Fibroblast of upper back skin (primary cell): ENCODE data around the gene MRPL28.
"Not testable (repeated sequence)": the region's sequence is repeated elsewhere in the genome, so short reads cannot be mapped to it uniquely, and the experiment has no call there.

Experiments
- DNase-seq: peaks from one replicate; pipeline ENCODE4 v3.0.0-alpha.2; 2013

Gene MRPL28

DNA sequence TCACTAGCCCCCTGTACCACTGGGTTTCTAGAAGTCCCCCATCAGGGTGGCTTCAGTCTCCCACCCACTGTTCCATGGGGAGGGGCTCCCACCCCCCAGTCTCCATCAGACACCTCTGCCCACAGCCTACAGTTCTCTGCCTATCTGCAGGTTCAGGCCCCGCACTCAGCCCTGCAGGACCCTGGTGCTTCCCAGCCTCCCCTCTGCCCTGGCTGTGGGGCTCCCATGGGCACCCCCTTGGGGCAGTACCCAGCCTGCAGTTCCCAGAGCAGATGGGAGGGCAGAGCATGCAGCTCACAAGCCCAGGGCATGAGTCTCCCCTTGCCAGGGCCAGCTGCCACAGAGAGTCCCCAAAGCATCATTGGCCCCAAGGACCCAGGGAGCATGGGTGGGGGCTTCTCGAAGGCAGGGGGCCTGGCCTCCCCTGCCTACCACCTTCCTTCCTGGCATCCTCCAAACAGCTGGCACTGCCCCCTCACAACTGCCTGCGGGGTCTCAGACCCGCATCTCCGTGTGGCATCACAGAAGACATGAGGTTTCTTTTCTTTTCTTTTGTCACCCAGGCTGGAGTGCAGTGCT is 2.8 kb upstream of the MRPL28 start:
- no peak for DNase-seq

- no peak for DNase-seq
These were observed 2.1 kb upstream of the MRPL28 start for GRCh38 chr16:372302-372983.

DNA sequence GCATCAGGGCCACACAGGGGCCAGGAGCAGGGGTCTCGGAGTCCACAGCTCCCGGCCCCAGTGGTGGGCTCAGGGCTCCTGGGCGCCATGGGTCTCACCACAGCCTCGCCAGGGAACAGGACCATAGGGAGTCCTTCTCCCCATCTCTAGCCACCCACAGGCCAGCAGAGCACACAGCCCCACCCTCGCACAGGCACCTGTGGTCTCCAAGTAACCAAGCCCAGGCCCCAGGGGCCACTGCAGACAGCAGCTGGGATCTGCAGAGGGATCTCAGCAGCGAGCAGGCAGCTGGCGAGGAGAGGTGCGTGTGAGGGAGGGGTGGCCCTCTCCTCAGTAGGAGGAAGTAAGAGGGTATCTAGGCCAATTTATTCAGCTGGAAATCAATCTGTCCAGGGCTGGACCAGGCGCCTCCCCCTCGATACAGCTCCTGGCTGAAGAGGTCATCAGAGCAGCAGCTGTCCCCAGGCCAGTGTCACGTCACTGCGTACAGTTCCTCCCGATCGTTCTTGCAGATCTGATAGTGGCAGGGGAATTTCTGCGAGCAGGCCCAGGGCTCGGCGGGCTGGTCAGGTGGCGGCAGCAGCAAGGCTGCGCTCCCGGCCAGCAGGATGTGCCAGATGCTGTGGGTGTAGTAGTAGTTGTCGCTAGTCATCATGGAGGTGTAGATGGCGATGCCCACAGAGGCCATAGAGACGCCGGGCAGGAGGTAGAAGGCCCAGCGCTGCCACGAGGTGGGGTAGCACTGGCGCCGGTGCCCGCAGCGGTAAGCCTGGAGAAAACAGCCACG is 1.4 kb upstream of the MRPL28 start:
- DNase-seq: no peak

- DNase-seq: no peak
These were observed 709 bp upstream of the MRPL28 start for GRCh38 chr16:370979-371514.

DNA sequence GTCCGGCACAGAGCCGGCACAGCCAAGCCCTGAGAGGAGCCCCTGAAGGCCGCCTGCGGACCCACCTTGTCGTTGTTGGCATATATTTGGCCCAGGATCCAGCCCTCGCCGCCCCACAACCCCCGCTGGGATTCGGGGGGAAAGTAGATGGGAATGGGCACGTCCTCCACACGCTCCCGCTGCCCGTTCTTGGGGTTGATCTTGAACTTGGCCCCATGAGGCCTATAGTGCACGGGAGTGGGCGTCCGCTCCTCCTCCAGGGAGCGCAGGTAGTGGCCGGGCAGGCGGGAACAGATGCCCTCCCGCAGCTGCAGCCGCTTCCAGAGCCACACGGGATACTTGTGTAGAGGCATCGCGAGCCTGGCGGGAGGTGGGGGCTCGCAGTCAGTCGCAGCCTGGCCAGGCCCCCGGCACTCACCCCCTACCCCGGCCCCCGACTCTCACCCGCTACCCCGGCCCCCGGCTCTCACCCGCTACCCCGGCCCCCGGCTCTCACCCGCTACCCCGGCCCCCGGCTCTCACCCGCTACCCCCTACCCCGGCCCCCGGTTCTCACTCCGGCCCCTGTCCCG is 387 bp downstream of the MRPL28 start:
- DNase-seq: no peak

DNA sequence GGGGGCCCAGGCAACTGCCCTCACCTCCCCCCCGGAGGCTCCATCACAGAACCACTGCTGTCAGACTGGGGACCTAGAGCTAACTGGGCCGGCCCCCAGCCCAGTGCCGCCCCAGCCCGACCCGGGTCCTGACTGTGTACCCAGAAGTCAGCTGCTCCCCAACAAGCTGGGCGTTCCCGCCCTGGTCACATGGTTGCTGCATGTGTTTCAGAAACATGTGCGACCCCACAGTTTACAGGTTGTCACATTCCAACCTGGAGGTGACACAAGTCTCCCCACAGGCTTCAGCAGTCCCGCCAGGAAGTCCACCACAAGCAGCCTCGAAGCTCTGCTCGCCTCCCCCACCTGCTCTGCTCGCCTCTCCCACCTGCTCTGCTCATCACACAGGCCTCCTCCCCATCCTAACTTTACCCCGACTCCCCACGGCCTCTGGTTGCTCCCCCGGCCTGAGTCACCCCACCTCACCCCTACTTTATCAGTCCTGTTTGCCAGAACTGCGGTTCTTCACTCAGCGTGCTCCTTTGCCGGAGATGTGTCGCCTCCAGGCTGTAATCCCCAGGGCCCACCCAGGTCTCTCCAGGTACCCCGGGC is 968 bp downstream of the MRPL28 start:
- DNase-seq: no peak

DNA sequence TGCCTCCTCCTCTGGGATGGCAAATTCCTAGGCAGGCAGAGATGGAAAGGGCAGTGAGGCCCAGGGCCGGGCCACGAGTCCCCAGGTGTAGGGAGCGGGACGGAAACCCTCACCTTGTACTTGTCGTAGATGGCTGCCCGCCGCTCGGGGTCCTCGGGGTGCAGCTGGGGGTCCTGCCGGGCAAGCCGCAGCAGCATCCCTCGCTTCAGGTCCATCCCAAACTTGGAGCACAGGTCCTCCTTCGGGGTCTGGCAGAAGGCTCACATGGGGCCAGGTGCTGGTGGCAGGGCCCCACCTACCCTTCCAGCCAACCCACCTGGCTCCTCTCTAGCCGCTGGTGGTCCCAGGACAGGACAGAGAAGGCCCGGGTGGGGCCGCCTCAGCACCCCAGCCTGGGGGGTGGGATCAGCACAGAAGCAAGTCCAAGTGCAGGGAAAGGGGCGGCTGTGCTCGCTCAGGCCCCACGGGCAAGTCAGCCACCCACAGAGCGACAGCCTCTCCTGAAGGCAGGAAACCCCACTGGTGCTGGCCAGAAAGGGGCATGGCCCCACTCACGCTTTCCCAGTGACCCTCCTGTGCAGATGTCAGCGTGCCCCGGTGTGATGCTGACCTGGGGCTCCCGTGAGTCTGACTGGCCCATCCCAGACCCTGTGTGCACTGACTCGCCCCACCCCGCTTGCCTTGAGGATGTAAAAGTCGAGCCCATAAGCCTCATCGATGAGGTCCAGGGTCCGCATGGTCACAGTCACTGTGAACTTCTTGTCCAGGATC is 1.8 kb downstream of the MRPL28 start:
- DNase-seq: no peak

GRCh38 chr16:367333-367903 is 2.9 kb downstream of the MRPL28 start:
- no peak for DNase-seq

DNA sequence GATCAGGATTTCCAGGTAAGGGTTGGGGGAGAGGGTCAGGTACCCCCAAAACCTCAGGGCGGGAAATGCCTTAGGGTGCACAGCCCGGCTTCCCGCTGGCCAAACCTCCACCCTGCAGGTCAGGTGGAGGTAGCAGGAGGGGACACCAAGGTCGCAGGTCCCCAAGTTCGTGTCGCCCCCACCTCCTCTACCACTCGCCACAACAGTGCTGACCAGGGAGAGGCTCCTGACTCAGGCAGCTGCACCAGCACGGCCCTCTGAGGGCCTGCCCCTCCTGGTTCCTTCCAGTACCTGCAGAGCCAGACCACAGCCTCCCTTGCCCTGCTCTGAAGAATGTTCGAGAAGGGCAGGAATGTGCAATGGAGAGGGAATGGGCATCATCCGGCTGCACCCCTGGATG is 3.9 kb downstream of the MRPL28 start:
- no peak for DNase-seq

GRCh38 chr16:364595-365491 is 5.5 kb downstream of the MRPL28 start:
- no peak for DNase-seq

- DNase-seq: no peak
These were observed 6.4 kb downstream of the MRPL28 start for GRCh38 chr16:363766-364490.

DNA sequence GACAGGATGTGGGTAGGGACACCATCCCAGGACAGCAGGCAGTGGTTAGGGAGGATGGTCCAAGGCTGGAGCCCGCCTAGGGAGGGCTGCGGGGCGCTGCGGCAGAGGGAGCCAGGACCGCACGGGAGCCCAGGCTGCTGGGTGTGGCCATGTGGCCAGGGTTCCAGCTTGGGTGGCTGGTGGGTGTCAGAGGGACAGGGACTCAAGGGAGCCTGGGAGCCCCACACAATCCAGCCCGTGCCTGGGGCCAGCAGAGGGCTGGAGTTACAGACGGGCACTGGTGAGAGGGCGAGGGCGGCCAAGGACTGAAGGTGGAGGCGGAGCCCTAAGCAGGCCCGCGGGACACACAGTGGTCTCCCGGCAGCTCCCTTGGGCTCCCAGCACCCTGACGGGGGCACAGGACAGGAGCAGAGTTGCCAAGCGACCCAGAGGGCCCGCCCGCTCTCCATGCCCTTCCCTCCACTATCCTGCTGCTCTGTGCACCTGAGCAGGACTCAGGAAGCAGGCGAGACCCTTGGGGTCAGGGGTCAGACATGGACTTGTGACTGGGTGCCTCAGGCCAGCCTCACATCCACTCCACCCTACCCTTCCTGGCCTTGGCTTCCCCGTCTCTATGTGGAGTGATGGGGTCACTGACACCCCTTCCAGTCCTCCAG is 7.1 kb downstream of the MRPL28 start:
- no peak for DNase-seq

GRCh38 chr16:362702-362999 is 7.7 kb downstream of the MRPL28 start:
- DNase-seq: not testable (repeated sequence)

GRCh38 chr16:361872-362701 is 8.3 kb downstream of the MRPL28 start:
- peak; percentile 62 for DNase-seq

GRCh38 chr16:361341-361871 is 8.9 kb downstream of the MRPL28 start:
- DNase-seq: no peak

DNA sequence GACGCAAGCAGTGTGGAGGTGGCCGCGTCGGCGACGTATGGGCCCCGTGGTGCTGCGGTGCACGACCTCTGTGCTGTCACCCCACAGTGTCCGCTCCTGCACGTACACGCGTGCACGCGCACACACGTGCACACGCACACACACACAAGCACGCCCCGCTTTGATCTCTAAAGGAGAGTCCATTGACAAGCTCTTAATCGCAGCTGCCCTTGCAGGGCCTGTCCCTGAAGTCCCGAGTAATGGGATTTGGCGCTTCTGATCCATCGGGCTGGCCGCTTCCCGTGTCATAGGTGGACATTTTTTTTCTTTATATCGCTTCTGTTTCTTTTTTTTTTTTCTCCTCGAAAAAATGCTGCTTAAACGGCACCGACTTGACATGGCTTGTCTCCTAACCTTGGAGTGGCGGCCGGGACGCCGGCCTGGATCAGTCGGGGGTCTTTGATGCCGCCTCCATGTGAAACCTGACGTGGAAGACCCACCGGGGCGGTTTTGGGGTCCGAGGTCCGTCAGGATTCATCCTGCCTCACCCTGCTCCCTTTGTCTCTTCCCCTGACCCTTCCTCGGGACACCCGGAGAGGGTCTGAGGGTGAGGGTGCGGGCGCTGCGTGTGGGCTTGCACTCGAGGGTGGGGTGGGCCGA is 9.5 kb downstream of the MRPL28 start:
- no peak for DNase-seq

GRCh38 chr16:359871-360697 is 10.3 kb downstream of the MRPL28 start:
- no peak for DNase-seq
